GM18505 (cell line): ENCODE measurements around the gene ACOT7.
"Not testable (repeated sequence)": the region's sequence is repeated elsewhere in the genome, so short reads cannot be mapped to it uniquely, and the experiment has no call there.

Source experiments
- ATAC-seq: cut with Tn5 transposase; IDR thresholded peaks from one replicate; pipeline ENCODE4 v1.9.1; 2021; ENCODE audit not compliant: unreplicated experiment
- POLR2A ChIP-seq: IDR thresholded peaks from 4 replicates; pipeline ENCODE4 v1.6.1; 2011; ENCODE audit warnings: borderline replicate concordance; ENCODE audit not compliant: insufficient read depth, insufficient read length; ENCODE audit errors: extremely low read depth

The ACOT7 gene

DNA sequence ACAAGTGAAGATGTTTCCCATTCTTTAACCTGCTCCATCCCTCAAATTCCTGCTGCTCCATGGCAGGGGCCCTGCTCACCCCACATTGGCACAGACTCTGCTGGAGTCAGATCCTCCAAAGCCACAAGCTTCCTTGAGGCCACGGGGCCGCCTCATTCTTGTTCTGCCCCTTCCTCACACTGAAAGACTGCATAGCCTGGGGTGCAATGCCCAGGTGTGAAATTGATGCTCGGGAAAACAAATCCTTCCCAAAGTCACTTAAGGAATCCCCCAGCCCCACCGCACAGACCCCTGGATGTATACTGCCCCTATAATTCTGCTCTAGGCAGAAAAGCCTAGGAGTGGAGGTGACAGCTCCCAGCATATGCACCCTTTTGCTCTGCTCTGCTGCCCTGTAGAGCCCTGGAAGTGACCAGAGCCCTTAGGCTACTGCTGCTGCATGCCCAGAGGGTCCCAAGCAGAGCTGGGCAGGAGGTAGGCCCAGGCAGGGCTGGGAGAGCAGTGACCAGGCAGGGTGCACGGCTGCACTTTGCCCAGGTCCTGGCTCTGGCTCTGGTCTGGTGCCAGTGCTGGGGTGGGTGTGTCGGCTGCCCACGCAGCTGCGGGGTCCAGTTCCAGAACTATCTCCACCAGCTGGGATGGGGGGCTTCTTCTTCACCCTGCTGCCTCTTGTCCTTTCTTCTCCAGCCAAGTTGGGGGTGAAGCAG lies 24.5 kb upstream of the ACOT7 start:
- ATAC-seq = no peak
- TF ChIP-seq POLR2A = no peak

- no peak for TF ChIP-seq POLR2A
- no peak for ATAC-seq
These were observed 23.3 kb upstream of the ACOT7 start for GRCh38 chr1:6416906-6417305.

- no peak for ATAC-seq
These were observed 22.7 kb upstream of the ACOT7 start for GRCh38 chr1:6416295-6416656.

GRCh38 chr1:6414881-6415626 lies 21.5 kb upstream of the ACOT7 start:
- ATAC-seq = no peak
- no peak for TF ChIP-seq POLR2A

More at GRCh38 chr1:6416295-6416656, 22.7 kb upstream of the ACOT7 start:
- no peak for TF ChIP-seq POLR2A

DNA sequence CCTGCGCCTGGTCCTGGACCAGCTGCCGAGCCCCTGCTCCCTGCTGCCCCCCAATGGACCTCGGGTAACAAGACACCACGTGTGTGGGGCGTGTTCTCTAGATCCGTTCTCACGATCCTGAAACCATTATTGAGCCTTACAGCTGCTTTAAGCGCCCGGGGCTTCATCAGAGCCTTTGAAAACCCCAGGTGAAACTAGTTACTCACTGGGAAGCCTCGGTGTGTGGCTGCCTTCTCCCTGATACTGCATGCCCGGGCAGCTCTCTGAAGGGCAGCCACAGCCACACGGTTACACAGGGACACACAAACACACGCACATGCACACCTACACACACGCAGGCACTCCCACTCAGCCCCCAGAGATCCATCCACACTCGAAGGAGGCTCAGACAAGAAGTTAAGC lies 20.9 kb upstream of the ACOT7 start:
- ATAC-seq = no peak
- TF ChIP-seq POLR2A = no peak

- TF ChIP-seq POLR2A = no peak
- ATAC-seq = no peak
These were observed 19.3 kb upstream of the ACOT7 start for GRCh38 chr1:6412896-6413295.

- TF ChIP-seq POLR2A = no peak
- ATAC-seq = no peak
These were observed 16.8 kb upstream of the ACOT7 start for GRCh38 chr1:6410248-6410893.

DNA sequence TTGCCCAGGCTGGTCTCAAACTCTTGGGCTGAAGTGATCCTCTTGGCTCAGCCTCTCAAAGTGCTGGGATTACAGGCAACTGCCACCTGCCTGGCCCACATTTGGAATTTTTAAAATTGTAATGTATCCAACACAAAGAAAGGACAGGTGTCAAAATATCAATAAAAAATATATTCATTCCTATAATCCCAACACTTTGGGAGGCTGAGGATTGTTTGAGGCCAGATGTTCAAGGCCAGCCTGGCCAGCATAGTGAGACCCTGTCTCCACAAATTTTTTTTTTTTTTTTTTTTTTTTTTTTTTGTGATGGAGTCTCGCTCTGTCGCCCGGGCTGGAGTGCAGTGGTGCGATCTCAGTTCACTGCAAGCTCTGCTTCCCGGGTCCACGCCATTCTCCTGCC lies 16.2 kb upstream of the ACOT7 start:
- no peak for ATAC-seq
- TF ChIP-seq POLR2A = no peak

GRCh38 chr1:6409053-6409452 lies 15.5 kb upstream of the ACOT7 start:
- ATAC-seq = no peak
- no peak for TF ChIP-seq POLR2A

DNA sequence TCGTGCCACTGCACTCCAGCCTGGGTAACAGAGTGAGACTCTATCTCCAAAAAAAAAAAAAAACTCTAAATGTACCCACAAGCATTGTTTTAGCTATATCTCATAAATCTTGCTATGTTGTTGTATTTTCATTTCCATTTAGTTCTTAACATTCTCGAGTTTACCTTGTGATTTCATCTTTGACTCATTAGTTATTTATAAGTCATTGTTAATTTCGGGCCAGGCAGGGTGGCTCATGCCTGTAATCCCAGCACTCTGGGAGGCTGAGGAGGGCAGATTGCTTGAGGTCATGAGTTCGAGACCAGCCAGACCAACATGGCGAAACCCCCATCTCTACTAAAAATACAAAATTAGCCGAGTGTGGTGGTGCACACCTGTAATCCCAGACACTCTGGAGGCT lies 14.5 kb upstream of the ACOT7 start:
- no peak for TF ChIP-seq POLR2A
- no peak for ATAC-seq

GRCh38 chr1:6401673-6402072 lies 8.1 kb upstream of the ACOT7 start:
- ATAC-seq = no peak
- TF ChIP-seq POLR2A = no peak

DNA sequence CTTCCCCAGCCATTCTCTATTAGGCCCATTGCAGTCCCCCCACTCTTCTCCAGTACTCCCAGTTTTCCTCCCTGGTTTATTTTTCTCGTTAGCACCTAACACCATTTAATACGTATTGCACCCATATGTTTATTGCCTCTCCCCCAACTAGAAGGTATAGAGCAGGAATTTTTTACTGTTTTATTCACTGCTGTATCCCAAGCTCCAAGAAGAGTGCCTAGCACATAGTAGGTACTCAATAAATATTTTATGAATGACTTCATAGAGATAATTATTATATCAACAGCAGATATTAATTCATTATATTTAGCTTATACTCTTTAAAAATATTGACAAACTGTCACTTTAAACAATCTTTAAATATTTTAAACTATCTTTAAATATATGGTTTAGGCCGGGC lies 5.7 kb upstream of the ACOT7 start:
- ATAC-seq = no peak
- TF ChIP-seq POLR2A = no peak

DNA sequence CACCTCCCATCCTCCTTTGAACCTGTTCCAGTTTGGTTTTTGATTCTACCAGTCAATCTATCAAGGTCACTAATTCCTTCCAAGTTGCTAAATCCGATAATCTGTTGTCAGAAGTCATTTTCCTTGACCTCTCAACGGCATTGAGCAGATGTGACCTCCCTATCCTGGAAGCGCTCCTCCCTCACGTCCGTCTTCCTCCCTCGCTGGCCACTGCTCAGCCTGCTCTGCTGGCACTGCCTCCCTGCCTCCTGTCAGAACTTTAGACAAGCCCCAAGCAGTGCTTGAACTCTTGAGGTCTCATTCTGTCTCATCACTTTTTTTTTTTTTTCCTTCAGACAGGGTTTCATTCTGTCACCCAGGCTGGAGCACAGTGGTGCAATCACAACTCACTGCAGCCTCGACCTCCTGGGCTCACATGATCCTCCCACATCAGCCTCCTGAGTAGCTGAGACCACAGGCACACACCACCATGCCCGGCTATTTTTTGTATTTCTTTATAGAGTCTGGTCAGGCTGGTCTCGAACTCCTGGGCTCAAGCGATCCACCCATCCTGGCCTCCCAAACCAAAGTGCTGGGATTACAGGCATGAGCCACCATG lies 4.4 kb upstream of the ACOT7 start:
- no peak for ATAC-seq
- TF ChIP-seq POLR2A = no peak

GRCh38 chr1:6396998-6397397 lies 3.4 kb upstream of the ACOT7 start:
- TF ChIP-seq POLR2A = no peak
- no peak for ATAC-seq

DNA sequence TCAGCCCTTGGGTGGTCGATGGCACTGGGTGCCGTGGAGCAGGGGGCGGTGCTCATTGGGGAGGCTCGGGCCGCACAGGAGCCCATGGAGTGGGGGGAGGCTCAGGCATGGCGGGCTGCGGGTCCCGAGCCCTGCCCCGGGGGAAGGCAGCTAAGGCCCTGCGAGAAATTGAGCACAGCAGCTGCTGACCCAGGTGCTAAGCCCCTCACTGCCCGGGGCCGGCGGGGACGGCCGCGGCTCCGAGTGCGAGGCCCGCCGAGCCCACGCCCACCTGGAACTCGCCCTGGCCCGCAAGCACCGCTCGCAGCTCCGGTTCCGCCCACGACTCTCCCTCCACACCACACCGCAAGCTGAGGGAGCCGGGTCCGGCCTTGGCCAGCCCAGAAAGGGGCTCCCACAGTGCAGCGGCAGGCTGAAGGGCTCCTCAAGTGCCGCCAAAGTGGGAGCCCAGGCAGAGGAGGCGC lies 2.2 kb upstream of the ACOT7 start:
- ATAC-seq = not testable (repeated sequence)

GRCh38 chr1:6395130-6395529 lies 1.6 kb upstream of the ACOT7 start:
- not testable (repeated sequence) for ATAC-seq
